IPS DF 4.7 (cell line): ENCODE results near the gene PPP2R5B.

Experiments
- DNase-seq: peaks from one replicate; pipeline ENCODE4 v3.0.0-alpha.2; 2013; ENCODE audit warnings: low spot score; ENCODE audit errors: extremely low read depth

PPP2R5B gene

GRCh38 chr11:64923944-64924909 lies at the start of gene PPP2R5B:
PPP2R5B (plus strand) TSS chr11:64924689; CDS start chr11:64925735, 1,046 bp downstream.
- peak; percentile 66 for DNase-seq

GRCh38 chr11:64875369-64876228 lies 48.9 kb upstream of the PPP2R5B start:
- no peak for DNase-seq

GRCh38 chr11:64876229-64876750 lies 48.2 kb upstream of the PPP2R5B start:
- DNase-seq, result no peak

- no peak for DNase-seq
Measured at GRCh38 chr11:64876835-64877341, 47.6 kb upstream of the PPP2R5B start.

- no peak for DNase-seq
Measured at GRCh38 chr11:64877390-64878222, 46.9 kb upstream of the PPP2R5B start.

- no peak for DNase-seq
Measured at GRCh38 chr11:64878223-64878493, 46.3 kb upstream of the PPP2R5B start.

- peak; percentile 60 for DNase-seq
Measured at GRCh38 chr11:64878494-64879243, 45.8 kb upstream of the PPP2R5B start, which contains the start of gene EHD1. EHD1 (minus strand) TSS chr11:64878621; CDS start chr11:64878464, 157 bp downstream.

- no peak for DNase-seq
Measured at GRCh38 chr11:64879244-64879900, 45.1 kb upstream of the PPP2R5B start.

GRCh38 chr11:64880240-64881001 lies 44.1 kb upstream of the PPP2R5B start:
- no peak for DNase-seq

- no peak for DNase-seq
Measured at GRCh38 chr11:64881476-64881875, 43.0 kb upstream of the PPP2R5B start.

GRCh38 chr11:64882243-64882642 lies 42.2 kb upstream of the PPP2R5B start:
- DNase-seq, result no peak

- no peak for DNase-seq
Measured at GRCh38 chr11:64883575-64883974, 40.9 kb upstream of the PPP2R5B start.

GRCh38 chr11:64884019-64884418 lies 40.5 kb upstream of the PPP2R5B start:
- DNase-seq, result no peak

GRCh38 chr11:64885367-64886286 lies 38.9 kb upstream of the PPP2R5B start:
- DNase-seq, result no peak

GRCh38 chr11:64887234-64887756 lies 37.2 kb upstream of the PPP2R5B start:
- no peak for DNase-seq

- DNase-seq, result no peak
Measured at GRCh38 chr11:64887757-64888405, 36.6 kb upstream of the PPP2R5B start.

GRCh38 chr11:64888406-64888728 lies 36.1 kb upstream of the PPP2R5B start:
- no peak for DNase-seq
